HG03575 (cell line): ENCODE measurements around the gene PRKAA1.

ENCODE experiments used
- ATAC-seq: cut with Tn5 transposase; IDR thresholded peaks from one replicate; pipeline ENCODE4 v1.9.1; 2021; ENCODE audit not compliant: unreplicated experiment, insufficient number of reproducible peaks, low FRiP score; ENCODE audit errors: extremely low read depth

Gene PRKAA1

GRCh38 chr5:40798012-40798800 lies at the start of gene PRKAA1:
PRKAA1 (minus strand) TSS chr5:40798374; CDS start chr5:40798189, 185 bp downstream.
- ATAC-seq: peak; percentile 67

GRCh38 chr5:40847525-40847924 lies 49.4 kb upstream of the PRKAA1 start:
- ATAC-seq: no peak

- ATAC-seq: no peak
These were observed 48.2 kb upstream of the PRKAA1 start for GRCh38 chr5:40846371-40846770.

GRCh38 chr5:40844565-40844964 lies 46.4 kb upstream of the PRKAA1 start:
- ATAC-seq: no peak

GRCh38 chr5:40842351-40842750 lies 44.2 kb upstream of the PRKAA1 start:
- ATAC-seq: no peak

- no peak for ATAC-seq
These were observed 43.1 kb upstream of the PRKAA1 start, which contains the start of gene CARD6 for GRCh38 chr5:40841068-40841805. CARD6 (plus strand) TSS chr5:40841367; CDS start chr5:40841383, 16 bp downstream.

- ATAC-seq: no peak
These were observed 39.9 kb upstream of the PRKAA1 start for GRCh38 chr5:40838086-40838485.

- ATAC-seq: peak; percentile 97
These were observed 36.9 kb upstream of the PRKAA1 start, which contains the start of gene RPL37 for GRCh38 chr5:40834849-40835787. RPL37 (minus strand) TSS chr5:40835222; CDS start chr5:40835185, 37 bp downstream.

GRCh38 chr5:40834391-40834848 lies 36.2 kb upstream of the PRKAA1 start:
- ATAC-seq: no peak

- no peak for ATAC-seq
These were observed 35.6 kb upstream of the PRKAA1 start for GRCh38 chr5:40833712-40834229.

- no peak for ATAC-seq
These were observed 34.2 kb upstream of the PRKAA1 start for GRCh38 chr5:40832345-40832744.

- ATAC-seq: no peak
These were observed 33.4 kb upstream of the PRKAA1 start for GRCh38 chr5:40831346-40832210.

GRCh38 chr5:40829748-40830533 lies 31.8 kb upstream of the PRKAA1 start:
- ATAC-seq: no peak

- ATAC-seq: no peak
These were observed 30.8 kb upstream of the PRKAA1 start for GRCh38 chr5:40828690-40829661.

- no peak for ATAC-seq
These were observed 30.0 kb upstream of the PRKAA1 start for GRCh38 chr5:40828021-40828631.
